ENCODE data around the gene DNAJC30. TPM values are rescaled to one million over a fixed set of nuclear protein-coding genes. Genes with fewer than 3 reads are reported as not detected.

The DNAJC30 gene
- polyA plus RNA-seq, 1 of the 3 experiments (the other 2 are of a cell fraction), result 11.0 TPM

DNA sequence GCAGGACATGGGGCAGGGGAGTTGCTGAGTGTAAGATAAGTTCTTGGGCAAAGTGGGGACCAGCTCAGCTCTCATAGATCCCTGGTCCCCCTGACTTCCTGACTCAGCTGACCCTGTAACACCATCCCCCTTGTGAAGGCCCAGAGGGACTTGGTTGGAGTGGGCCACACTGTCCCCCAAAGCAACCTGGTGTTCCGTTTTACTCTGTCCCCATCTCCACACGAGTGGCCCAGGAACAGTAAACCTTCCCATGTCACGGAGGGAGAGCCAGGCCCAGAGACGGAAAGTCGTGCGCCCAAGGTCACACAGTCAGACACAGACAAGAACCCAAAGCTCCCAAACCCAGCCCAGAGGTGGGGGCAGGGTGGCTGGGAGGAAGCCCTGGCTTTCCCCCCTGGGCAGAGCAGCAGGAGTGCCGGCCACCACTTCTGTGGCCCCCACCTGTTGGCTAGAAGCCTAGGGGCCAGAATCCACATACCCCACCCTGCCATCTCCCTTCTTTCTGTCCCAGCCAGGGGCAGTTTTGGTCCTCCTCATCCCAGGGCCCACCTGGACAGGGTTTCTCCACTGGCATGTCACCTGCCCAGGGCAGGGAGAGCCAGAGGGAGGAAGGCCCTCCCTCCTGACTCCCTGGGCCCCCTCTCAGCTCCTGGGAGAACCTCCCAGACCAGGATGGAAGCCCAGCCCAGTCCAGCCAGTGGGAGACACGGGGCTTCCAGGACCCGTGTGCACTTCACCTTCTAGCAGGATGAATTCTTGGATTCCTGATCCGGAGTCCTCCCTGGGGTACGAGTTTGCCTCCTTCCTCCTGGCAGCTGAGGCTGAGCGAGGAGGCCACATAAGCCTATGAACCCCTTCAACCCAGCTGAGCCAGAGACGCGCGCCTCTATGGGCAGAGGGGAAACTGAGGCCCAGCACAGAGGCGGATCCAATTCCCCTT is 36.2 kb downstream of the DNAJC30 start (continued):
- TF ChIP-seq, protein P1, sequence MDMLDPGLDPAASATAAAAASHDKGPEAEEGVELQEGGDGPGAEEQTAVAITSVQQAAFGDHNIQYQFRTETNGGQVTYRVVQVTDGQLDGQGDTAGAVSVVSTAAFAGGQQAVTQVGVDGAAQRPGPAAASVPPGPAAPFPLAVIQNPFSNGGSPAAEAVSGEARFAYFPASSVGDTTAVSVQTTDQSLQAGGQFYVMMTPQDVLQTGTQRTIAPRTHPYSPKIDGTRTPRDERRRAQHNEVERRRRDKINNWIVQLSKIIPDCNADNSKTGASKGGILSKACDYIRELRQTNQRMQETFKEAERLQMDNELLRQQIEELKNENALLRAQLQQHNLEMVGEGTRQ (IDR thresholded peaks at IDR 0.05; ENCODE audit: borderline replicate concordance, low read depth, low read length), result no peak

DNA sequence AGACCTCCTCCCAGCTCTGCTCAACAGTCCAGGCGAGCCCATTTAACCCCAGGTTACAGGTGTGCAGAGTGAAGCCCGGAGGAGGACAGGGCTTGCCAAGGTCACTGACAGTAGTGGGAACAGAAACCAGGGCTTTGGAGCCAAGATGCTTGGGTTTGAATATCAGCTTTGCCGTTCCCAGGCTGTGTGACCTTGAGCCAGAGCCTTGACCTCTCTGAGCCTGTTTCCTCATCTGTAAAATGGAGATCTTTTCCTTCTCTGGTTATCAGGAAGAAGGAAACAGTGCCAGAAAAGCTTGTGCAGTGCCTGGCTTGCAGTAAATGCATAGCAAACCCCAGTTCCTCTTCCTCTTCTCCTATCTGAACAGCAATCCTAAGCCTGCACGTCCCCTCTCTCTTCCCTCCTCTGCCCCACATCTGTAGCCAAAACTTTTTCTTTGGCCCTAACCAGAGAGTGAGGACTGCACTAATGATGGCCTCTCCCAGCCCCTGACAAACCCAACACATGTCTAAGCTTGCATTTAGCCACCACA is 37.5 kb downstream of the DNAJC30 start:
- ChIA-PET CTCF (interaction anchor here (0.6 to 6.4 kb wide), 7 partner anchors 16 to 486 kb away, joined by 3 to 55 read pairs (median 4); partner anchors contain the start of genes MLXIPL and VPS37D), POLR2A (no interaction called here)
- no peak for TF ChIP-seq TAF1 (IDR thresholded peaks at IDR 0.05; ENCODE audit: borderline replicate concordance, low read depth, low read length)
- TF ChIP-seq TEAD4 (IDR thresholded peaks at IDR 0.05; ENCODE audit: borderline replicate concordance, insufficient read depth), result no peak
- no peak for TF ChIP-seq NFIC (IDR thresholded peaks at IDR 0.05; ENCODE audit: borderline replicate concordance)
- TF ChIP-seq FOXJ3 (CRISPR knock-in tag; IDR thresholded peaks at IDR 0.05), result no peak
- no peak for TF ChIP-seq MEF2A (IDR thresholded peaks at IDR 0.05; ENCODE audit: borderline replicate concordance, low read depth)
- no peak for TF ChIP-seq RXRA (IDR thresholded peaks at IDR 0.05; ENCODE audit: borderline replicate concordance, low read depth)

DNA sequence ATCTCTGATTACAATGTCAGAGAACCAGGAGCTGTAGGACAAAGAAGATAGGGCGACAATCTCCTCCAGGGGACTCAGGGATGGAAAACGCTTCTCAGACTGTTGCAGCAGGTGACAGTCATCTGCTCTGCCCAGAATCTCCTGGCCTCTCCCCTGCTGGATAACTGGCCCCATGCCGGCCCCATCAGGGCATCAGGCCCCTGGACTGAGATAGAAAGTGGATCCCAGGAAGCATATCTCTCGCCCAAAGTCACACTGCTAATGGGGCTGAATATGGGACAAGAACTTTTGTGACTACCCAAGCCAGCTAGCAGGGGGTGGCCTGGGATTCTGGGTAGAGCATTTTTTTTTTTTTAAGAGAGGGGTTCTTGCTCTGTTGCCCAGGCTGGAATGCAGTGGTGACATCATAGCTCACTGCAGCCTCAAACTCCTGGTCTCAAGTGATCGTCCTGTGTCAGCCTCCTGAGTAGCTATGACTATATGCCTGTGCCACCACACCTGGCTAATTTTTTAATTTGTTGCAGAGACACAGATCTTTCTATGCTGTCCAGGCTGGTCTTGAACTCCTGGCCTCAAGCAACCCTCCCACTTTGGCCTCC is 38.5 kb downstream of the DNAJC30 start:
- Histone ChIP-seq H3K9me3 (no peaks in the 10 kb centered on the region), H3K27ac (ENCODE audit: low read depth in 2 of 2, low read length in 1 of 2) (no peak overlapping the region), H2AFZ (ENCODE audit: low read depth) (no peak overlapping the region), H4K20me1 (ENCODE audit: insufficient read depth) (no peaks in the 10 kb centered on the region), H3K4me3 (ENCODE audit: low read depth in 2 of 2, low read length in 1 of 2) (no peak overlapping the region), H3K9ac (no peak overlapping the region), H3K4me1 (ENCODE audit: control insufficient read depth in 1 of 2, insufficient read depth in 2 of 2, low read depth in 1 of 2, low read length in 1 of 2) (peaks cover 0 to 2% of the 10 kb centered on the region in 2 experiments; a peak in 1 of 4 replicates), H3K79me2 (ENCODE audit: insufficient read depth) (no peaks in the 10 kb centered on the region), H3K9me2 (no peaks in the 10 kb centered on the region), H3K27me3 (ENCODE audit: insufficient read depth) (peaks cover 77% of the 10 kb centered on the region), H3K4me2 (no peak overlapping the region), H3F3A (replicated peaks; ENCODE audit: insufficient read depth) (peaks cover 4% of the 10 kb centered on the region), H3K36me3 (replicated peaks in 1 of 2; ENCODE audit: control insufficient read depth in 1 of 2, insufficient read depth in 2 of 2, low read length in 1 of 2) (no peaks in the 10 kb centered on the region)
- no peak for DNase-seq
- 25% methylated on average over 5 of the region's 5 CpGs for WGBS (ENCODE audit: low lambda C conversion rate)
- TF ChIP-seq YY1 (IDR thresholded peaks at IDR 0.05; ENCODE audit: low read depth) (no peak), TAF1 (IDR thresholded peaks at IDR 0.05; ENCODE audit: borderline replicate concordance, low read depth, low read length) (no peak), CHD2 (IDR thresholded peaks at IDR 0.05; ENCODE audit: low read length, partially characterized antibody) (no peak), FOSL2 (IDR thresholded peaks at IDR 0.05; ENCODE audit: borderline replicate concordance, low read depth) (no peak)
- TF ChIP-seq, protein P2, sequence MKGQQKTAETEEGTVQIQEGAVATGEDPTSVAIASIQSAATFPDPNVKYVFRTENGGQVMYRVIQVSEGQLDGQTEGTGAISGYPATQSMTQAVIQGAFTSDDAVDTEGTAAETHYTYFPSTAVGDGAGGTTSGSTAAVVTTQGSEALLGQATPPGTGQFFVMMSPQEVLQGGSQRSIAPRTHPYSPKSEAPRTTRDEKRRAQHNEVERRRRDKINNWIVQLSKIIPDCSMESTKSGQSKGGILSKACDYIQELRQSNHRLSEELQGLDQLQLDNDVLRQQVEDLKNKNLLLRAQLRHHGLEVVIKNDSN (IDR thresholded peaks at IDR 0.05; ENCODE audit: borderline replicate concordance, low read depth), result no peak
- TF ChIP-seq, protein P3, sequence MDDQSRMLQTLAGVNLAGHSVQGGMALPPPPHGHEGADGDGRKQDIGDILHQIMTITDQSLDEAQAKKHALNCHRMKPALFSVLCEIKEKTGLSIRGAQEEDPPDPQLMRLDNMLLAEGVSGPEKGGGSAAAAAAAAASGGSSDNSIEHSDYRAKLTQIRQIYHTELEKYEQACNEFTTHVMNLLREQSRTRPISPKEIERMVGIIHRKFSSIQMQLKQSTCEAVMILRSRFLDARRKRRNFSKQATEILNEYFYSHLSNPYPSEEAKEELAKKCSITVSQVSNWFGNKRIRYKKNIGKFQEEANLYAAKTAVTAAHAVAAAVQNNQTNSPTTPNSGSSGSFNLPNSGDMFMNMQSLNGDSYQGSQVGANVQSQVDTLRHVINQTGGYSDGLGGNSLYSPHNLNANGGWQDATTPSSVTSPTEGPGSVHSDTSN (IDR thresholded peaks at IDR 0.05), result no peak
- ChIA-PET POLR2A (no interaction called here), CTCF (interaction anchor here (0.7 to 6.4 kb wide), 7 partner anchors 15 to 90 kb away, joined by 3 to 55 read pairs (median 4); partner anchors contain the start of genes MLXIPL and VPS37D)

More for the DNA sequence above, 37.5 kb downstream of the DNAJC30 start:
- 47% methylated on average over 3 of the region's 4 CpGs for WGBS (ENCODE audit: low lambda C conversion rate)
- Histone ChIP-seq H3F3A (replicated peaks; ENCODE audit: insufficient read depth) (peaks cover 4% of the 10 kb centered on the region), H3K9me2 (no peaks in the 10 kb centered on the region), H3K4me1 (ENCODE audit: control insufficient read depth in 1 of 2, insufficient read depth in 2 of 2, low read depth in 1 of 2, low read length in 1 of 2) (peaks cover 0 to 2% of the 10 kb centered on the region in 2 experiments; a peak in 1 of 4 replicates), H3K79me2 (ENCODE audit: insufficient read depth) (no peaks in the 10 kb centered on the region), H3K4me2 (no peak overlapping the region), H4K20me1 (ENCODE audit: insufficient read depth) (no peaks in the 10 kb centered on the region), H3K36me3 (replicated peaks in 1 of 2; ENCODE audit: control insufficient read depth in 1 of 2, insufficient read depth in 2 of 2, low read length in 1 of 2) (no peaks in the 10 kb centered on the region), H3K4me3 (ENCODE audit: low read depth in 2 of 2, low read length in 1 of 2) (no peak overlapping the region), H3K27ac (ENCODE audit: low read depth in 2 of 2, low read length in 1 of 2) (no peak overlapping the region), H3K27me3 (ENCODE audit: insufficient read depth) (peaks cover 85% of the 10 kb centered on the region), H3K9me3 (no peaks in the 10 kb centered on the region), H2AFZ (ENCODE audit: low read depth) (no peak overlapping the region), H3K9ac (no peak overlapping the region)
- DNase-seq, result no peak

Measured in SK-N-SH (cell line).